Measurements from ENCODE around the gene PCDHGA12.
"Not testable (repeated sequence)": the region's sequence is repeated elsewhere in the genome, so short reads cannot be mapped to it uniquely, and the experiment has no call there.

The PCDHGA12 gene

DNA sequence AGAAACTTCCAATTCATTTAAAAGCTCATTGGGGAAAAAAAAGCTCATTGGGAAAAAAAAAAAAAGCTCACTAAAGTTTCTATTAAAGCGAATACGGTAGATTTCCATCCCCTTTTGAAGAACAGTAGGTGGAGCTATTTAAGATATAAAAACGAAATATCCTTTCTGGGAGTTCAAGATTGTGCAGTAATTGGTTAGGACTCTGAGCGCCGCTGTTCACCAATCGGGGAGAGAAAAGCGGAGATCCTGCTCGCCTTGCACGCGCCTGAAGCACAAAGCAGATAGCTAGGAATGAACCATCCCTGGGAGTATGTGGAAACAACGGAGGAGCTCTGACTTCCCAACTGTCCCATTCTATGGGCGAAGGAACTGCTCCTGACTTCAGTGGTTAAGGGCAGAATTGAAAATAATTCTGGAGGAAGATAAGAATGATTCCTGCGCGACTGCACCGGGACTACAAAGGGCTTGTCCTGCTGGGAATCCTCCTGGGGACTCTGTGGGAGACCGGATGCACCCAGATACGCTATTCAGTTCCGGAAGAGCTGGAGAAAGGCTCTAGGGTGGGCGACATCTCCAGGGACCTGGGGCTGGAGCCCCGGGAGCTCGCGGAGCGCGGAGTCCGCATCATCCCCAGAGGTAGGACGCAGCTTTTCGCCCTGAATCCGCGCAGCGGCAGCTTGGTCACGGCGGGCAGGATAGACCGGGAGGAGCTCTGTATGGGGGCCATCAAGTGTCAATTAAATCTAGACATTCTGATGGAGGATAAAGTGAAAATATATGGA lies at the start of gene PCDHGA12:
PCDHGA12 (plus strand) TSS at position 176 of the 782 bp plus-strand sequence; CDS start at position 429, 253 bp downstream.
- peak in 1 of 2 donors; percentile 25 for DNase-seq (ENCODE audit: low read depth in 2 of 2)

DNA sequence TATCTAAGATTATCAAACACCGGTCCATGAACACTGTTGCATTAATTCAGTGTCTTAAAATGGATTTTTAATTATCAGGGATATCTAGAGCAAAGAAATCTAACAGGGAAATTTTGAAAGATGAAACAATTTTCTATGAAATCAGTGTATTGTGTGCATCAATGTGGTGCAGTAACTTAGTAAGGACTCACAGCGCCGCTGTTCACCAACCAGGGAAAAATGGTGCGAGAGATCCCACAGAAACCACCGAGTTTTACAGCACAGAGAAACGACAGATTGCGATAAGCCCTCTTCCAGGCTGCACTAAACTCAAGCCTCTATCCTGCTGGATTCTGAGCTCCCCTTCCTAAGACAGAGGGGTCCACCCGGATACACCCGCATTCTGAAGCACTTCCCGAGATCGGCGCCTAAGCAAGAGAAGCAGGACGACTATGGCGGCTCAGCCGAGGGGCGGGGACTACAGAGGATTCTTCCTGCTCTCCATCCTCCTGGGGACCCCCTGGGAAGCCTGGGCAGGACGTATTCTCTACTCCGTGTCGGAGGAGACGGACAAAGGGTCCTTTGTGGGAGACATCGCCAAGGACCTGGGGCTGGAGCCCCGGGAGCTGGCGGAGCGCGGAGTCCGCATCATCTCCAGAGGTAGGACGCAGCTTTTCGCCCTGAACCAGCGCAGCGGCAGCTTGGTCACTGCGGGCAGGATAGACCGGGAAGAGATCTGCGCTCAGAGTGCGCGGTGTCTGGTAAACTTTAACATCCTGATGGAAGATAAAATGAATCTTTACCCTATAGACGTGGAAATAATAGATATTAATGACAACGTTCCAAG lies 47.6 kb upstream of the PCDHGA12 start, which contains the start of gene PCDHGA7:
PCDHGA7 (plus strand) TSS at position 274 of the 826 bp plus-strand sequence; CDS start at position 432, 158 bp downstream.
- no peak for DNase-seq (ENCODE audit: low read depth in 2 of 2)

DNA sequence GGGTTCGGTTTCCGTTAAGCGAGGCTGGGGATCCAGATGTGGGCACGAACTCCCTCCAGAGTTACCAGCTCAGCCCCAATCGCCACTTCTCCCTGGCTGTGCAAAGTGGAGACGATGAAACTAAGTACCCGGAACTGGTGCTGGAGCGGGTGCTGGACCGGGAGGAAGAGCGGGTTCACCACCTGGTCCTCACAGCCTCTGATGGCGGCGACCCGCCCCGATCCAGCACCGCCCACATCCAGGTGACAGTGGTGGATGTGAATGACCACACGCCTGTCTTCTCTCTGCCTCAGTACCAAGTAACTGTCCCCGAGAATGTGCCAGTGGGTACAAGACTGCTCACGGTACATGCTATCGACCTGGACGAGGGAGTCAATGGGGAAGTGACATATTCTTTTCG lies 47.0 kb upstream of the PCDHGA12 start:
- no peak for DNase-seq (ENCODE audit: low read depth in 2 of 2)

DNA sequence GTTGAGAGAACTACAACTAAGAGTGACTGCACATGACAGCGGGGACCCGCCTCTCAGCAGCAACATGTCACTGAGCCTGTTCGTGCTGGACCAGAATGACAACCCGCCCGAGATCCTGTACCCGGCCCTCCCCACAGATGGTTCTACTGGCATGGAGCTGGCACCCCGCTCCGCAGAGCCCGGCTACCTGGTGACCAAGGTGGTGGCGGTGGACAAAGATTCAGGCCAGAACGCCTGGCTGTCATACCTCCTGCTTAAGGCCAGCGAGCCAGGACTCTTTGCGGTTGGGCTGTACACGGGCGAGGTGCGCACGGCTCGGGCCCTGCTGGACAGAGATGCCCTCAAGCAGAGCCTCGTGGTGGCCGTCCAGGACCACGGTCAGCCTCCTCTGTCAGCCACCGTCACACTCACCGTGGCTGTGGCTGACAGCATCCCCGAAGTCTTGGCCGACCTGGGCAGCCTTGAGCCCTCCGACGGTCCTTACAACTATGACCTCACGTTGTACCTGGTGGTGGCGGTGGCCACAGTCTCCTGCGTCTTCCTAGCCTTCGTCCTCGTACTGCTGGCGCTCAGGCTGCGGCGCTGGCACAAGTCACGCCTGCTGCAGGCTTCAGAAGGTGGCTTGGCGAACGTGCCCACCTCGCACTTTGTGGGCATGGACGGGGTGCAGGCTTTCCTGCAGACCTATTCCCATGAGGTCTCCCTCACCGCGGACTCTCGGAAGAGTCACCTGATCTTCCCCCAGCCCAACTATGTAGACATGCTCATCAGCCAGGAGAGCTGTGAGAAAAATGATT lies 45.6 kb upstream of the PCDHGA12 start:
- DNase-seq (ENCODE audit: low read depth in 2 of 2): no peak

DNA sequence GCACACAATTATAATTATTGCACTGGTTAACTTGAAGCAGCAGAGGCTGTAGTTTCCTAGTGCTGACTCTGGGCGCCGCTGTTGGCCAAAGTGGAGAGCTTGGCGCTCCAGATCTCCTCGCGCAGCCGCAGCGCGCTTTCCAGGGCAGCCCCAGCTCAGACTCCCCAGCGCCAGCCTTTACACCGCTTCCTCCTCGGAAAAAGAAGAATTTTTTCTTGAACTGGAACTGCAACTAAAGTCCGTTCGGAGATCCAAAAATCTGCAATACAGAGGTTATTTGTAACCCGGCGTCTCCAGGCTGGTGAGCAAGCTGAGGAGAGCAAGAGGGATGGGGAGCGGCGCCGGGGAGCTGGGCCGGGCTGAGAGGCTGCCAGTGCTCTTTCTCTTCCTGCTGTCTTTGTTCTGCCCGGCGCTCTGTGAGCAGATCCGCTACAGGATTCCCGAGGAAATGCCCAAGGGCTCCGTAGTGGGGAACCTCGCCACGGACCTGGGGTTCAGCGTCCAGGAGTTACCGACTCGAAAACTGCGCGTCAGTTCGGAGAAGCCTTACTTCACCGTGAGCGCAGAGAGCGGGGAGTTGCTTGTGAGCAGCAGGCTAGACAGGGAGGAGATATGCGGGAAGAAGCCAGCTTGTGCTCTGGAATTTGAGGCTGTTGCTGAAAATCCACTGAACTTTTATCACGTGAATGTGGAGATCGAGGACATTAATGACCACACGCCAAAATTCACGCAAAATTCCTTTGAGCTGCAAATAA lies 42.6 kb upstream of the PCDHGA12 start, which contains the start of gene PCDHGB4:
PCDHGB4 (plus strand) TSS at position 142 of the 755 bp plus-strand sequence; CDS start at position 329, 187 bp downstream.
- DNase-seq (ENCODE audit: low read depth in 2 of 2): not testable (repeated sequence)

DNA sequence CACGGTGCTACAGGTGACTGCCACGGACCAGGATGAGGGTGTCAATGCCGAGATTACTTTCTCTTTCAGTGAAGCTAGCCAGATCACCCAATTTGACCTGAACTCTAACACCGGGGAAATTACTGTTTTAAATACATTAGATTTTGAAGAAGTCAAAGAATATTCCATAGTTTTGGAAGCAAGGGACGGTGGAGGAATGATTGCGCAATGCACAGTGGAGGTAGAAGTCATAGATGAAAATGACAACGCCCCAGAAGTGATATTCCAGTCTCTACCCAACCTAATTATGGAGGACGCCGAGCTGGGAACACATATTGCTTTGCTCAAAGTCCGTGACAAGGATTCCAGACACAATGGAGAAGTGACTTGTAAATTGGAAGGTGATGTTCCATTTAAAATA lies 41.6 kb upstream of the PCDHGA12 start:
- no peak for DNase-seq (ENCODE audit: low read depth in 2 of 2)

DNA sequence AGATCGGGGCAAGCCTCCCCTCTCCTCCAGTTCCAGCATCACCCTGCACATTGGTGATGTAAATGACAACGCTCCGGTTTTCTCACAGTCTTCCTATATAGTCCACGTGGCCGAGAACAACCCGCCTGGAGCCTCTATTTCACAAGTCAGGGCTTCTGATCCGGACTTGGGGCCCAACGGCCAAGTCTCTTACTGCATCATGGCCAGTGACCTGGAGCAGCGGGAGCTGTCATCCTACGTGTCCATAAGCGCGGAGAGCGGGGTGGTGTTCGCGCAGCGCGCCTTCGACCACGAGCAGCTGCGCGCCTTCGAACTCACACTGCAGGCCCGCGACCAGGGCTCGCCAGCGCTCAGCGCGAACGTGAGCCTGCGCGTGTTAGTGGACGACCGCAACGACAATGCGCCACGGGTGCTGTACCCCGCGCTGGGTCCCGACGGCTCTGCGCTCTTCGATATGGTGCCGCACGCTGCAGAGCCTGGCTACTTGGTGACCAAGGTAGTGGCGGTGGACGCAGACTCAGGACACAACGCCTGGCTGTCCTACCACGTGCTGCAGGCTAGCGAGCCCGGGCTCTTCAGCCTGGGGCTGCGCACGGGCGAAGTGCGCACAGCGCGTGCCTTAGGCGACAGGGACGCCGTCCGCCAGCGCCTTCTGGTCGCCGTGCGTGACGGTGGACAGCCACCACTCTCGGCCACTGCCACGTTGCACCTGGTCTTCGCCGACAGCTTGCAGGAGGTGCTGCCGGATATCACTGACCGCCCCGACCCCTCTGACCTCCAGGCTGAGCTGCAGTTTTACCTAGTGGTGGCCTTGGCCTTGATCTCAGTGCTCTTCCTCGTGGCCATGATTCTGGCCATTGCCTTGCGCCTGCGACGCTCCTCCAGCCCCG lies 40.9 kb upstream of the PCDHGA12 start:
- no peak for DNase-seq (ENCODE audit: low read depth in 2 of 2)

DNA sequence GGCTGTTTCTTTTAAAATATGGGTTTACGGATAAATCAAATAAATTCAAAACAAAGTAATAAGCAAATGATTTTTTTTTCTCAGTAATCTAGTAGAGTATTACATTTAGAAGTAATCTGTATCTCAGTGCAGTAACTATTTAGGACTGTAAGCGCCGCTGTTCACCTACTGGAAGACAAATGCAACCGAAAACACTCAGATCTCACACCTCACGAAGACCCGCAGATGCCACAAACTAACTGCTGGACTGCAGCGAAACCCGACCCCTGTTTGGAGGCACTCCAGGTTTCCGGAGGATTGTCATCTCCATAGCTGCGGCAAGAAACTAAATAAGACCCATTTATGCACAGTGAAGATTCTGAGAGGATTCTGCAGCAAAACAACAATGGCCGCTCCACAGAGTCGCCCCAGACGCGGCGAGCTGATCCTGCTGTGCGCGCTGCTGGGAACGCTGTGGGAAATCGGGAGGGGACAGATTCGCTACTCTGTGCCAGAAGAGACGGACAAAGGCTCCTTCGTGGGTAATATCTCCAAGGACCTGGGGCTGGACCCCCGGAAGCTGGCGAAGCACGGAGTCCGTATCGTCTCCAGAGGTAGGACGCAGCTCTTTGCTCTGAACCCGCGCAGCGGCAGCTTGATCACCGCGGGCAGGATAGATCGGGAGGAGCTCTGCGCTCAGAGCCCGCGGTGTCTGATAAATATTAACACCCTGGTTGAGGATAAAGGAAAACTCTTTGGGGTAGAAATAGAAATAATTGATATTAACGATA lies 37.7 kb upstream of the PCDHGA12 start, which contains the start of gene PCDHGA8:
PCDHGA8 (plus strand) TSS at position 205 of the 770 bp plus-strand sequence; CDS start at position 386, 181 bp downstream.
- no peak for DNase-seq (ENCODE audit: low read depth in 2 of 2)

DNA sequence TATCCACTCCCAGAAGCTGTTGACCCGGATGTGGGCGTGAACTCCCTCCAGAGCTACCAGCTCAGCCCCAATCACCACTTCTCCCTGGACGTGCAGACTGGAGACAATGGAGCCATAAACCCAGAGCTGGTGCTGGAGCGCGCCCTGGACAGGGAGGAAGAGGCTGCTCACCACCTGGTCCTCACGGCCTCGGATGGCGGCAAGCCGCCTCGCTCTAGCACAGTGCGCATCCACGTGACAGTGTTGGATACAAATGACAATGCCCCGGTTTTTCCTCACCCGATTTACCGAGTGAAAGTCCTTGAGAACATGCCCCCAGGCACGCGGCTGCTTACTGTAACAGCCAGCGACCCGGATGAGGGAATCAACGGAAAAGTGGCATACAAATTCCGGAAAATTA lies 37.0 kb upstream of the PCDHGA12 start:
- DNase-seq (ENCODE audit: low read depth in 2 of 2): no peak

DNA sequence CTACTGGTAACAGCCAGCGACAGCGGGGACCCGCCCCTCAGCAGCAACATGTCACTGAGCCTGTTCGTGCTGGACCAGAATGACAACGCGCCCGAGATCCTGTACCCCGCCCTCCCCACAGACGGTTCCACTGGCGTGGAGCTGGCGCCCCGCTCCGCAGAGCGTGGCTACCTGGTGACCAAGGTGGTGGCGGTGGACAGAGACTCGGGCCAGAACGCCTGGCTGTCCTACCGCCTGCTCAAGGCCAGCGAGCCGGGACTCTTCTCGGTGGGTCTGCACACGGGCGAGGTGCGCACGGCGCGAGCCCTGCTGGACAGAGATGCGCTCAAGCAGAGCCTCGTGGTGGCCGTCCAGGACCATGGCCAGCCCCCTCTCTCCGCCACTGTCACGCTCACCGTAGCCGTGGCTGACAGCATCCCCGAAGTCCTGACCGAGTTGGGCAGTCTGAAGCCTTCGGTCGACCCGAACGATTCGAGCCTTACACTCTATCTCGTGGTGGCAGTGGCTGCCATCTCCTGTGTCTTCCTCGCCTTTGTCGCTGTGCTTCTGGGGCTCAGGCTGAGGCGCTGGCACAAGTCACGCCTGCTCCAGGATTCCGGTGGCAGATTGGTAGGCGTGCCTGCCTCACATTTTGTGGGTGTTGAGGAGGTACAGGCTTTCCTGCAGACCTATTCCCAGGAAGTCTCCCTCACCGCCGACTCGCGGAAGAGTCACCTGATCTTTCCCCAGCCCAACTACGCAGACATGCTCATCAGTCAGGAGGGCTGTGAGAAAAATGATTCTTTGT lies 35.7 kb upstream of the PCDHGA12 start:
- not testable (repeated sequence) for DNase-seq (ENCODE audit: low read depth in 2 of 2)

DNA sequence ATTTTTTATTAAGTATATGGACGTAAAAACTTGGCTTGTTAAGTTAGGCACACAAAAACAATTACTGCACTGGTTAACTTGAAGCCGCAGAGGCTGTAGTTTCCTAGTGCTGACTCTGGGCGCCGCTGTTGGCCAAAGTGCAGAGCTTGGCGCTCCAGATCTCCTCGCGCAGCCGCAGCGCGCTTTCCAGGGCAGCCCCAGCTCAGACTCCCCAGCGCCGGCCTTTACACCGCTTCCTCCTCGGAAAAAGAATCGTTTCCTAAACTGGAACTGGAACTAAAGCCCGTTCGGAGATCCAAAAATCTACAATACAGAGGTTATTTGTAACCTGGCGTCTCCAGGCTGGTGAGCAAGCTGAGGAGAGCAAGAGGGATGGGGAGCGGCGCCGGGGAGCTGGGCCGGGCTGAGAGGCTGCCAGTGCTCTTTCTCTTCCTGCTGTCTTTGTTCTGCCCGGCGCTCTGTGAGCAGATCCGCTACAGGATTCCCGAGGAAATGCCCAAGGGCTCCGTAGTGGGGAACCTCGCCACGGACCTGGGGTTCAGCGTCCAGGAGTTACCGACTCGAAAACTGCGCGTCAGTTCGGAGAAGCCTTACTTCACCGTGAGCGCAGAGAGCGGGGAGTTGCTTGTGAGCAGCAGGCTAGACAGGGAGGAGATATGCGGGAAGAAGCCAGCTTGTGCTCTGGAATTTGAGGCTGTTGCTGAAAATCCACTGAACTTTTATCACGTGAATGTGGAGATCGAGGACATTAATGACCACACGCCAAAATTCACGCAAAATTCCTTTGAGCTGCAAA lies 32.4 kb upstream of the PCDHGA12 start, which contains the start of gene PCDHGB5:
PCDHGB5 (plus strand) TSS at position 192 of the 796 bp plus-strand sequence; CDS start at position 373, 181 bp downstream.
- DNase-seq (ENCODE audit: low read depth in 2 of 2): peak in 1 of 2 donors; percentile 20

DNA sequence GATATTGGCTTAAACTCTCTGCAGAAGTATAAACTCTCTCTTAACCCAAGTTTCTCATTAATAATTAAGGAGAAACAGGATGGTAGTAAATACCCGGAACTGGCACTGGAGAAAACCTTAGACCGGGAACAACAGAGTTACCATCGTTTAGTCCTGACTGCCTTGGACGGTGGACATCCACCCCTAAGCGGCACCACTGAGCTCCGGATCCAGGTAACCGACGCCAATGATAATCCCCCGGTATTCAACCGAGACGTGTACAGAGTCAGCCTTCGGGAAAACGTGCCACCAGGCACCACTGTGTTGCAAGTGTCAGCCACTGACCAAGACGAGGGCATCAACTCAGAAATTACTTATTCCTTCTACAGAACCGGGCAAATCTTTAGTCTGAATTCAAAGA lies 31.7 kb upstream of the PCDHGA12 start:
- no peak for DNase-seq (ENCODE audit: low read depth in 2 of 2)

DNA sequence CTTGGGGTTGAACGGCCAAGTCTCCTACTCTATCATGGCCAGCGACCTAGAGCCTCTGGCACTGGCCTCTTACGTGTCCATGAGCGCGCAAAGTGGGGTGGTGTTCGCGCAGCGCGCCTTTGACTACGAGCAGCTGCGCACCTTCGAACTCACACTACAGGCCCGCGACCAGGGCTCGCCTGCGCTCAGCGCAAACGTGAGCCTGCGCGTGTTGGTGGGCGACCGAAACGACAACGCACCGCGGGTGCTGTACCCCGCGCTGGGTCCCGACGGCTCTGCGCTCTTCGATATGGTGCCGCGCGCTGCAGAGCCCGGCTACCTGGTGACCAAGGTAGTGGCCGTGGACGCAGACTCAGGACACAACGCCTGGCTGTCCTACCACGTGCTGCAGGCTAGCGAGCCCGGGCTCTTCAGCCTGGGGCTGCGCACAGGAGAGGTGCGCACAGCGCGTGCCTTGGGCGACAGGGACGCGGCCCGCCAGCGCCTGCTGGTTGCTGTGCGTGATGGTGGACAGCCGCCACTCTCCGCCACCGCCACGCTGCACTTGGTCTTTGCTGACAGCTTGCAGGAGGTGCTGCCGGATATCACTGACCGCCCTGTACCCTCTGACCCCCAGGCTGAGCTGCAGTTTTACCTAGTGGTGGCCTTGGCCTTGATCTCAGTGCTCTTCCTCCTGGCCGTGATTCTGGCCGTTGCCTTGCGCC lies 30.6 kb upstream of the PCDHGA12 start:
- no peak for DNase-seq (ENCODE audit: low read depth in 2 of 2)

DNA sequence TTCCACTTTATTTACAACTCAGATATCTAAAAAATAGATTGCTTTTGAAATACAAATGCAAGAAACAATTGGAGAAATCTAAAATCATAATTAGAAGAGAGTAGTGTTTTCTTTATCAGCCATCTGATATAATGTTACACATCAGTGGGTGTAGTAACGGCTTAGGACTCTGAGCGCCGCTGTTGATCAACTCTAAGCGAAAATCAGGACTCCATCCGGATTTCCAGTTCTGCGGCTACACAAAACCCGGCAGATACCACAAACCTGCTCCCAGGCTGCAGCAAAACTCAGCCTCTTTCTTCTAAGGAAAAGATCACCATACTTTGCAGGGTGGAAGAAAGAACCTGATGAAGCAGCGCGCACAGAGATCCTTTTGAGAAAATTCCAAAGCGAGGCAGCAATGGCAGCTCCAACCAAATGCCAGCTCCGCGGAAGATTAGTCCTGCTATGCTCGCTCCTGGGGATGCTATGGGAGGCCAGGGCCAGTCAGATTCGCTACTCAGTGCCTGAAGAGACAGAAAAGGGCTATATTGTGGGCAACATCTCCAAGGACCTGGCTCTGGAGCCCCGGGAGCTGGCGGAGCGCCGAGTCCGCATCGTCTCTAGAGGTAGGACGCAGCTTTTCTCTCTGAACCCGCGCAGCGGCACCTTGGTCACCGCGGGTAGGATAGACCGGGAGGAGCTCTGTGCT lies 27.6 kb upstream of the PCDHGA12 start, which contains the start of gene PCDHGA9:
PCDHGA9 (plus strand) TSS at position 226 of the 691 bp plus-strand sequence; CDS start at position 401, 175 bp downstream.
- no peak for DNase-seq (ENCODE audit: low read depth in 2 of 2)

DNA sequence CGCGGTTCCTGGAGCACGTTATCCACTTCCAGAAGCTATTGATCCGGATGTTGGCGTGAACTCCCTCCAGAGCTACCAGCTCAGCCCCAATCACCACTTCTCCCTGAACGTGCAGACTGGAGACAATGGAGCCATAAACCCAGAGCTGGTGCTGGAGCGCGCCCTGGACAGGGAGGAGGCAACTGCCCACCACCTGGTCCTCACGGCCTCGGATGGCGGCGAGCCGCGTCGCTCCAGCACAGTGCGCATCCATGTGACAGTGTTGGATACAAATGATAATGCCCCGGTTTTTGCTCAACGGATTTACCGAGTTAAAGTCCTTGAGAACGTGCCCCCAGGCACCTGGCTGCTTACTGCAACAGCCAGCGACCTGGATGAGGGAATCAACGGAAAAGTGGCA lies 26.9 kb upstream of the PCDHGA12 start:
- no peak for DNase-seq (ENCODE audit: low read depth in 2 of 2)
